Measurements from ENCODE around the gene CFAP68. TPM values are rescaled to one million over a fixed set of nuclear protein-coding genes. Genes with fewer than 3 reads are reported as not detected.
"Not testable (repeated sequence)": the region's sequence is repeated elsewhere in the genome, so short reads cannot be mapped to it uniquely, and the experiment has no call there.

Gene CFAP68
- total RNA-seq, 1 donor from 2014 or later = 11.5 TPM

- intact Hi-C loops (cut with micrococcal nuclease) = loop anchor here (1.0 to 10.0 kb wide), 7 partner anchors 8 to 1903 kb away; partner anchors contain the start of genes BCO2, SDHD, TIMM8B and ZW10
Measured at GRCh38 chr11:111870113-111870512, 9.2 kb upstream of the CFAP68 start.

GRCh38 chr11:111870522-111870885, 8.8 kb upstream of the CFAP68 start:
- intact Hi-C loops (cut with micrococcal nuclease) = loop anchor here (1.0 to 10.0 kb wide), 7 partner anchors 8 to 1902 kb away; partner anchors contain the start of genes BCO2, SDHD, TIMM8B and ZW10

- intact Hi-C loops (cut with micrococcal nuclease) = loop anchor here (1.0 to 10.0 kb wide), 14 partner anchors 7 to 1902 kb away; partner anchors contain the start of genes BCO2, DLAT, NKAPD1 and PIH1D2
Measured at GRCh38 chr11:111870886-111871692, 8.3 kb upstream of the CFAP68 start, which contains the start of gene ALG9. ALG9 (minus strand) TSS chr11:111871581; CDS start chr11:111871482, 99 bp downstream.

- intact Hi-C loops (cut with micrococcal nuclease) = loop anchor here (1.0 to 10.0 kb wide), 13 partner anchors 30 to 1901 kb away; partner anchors contain the start of genes BCO2, DLAT, NKAPD1 and PIH1D2
Measured at GRCh38 chr11:111871693-111872161, 7.6 kb upstream of the CFAP68 start.

GRCh38 chr11:111878385-111878848, 924 bp upstream of the CFAP68 start:
- intact Hi-C loops (cut with micrococcal nuclease) = loop anchor here (1.0 to 10.0 kb wide), 11 partner anchors 8 to 1894 kb away; partner anchors contain the start of genes DLAT, NKAPD1, PIH1D2 and POU2AF1

- intact Hi-C loops (cut with micrococcal nuclease) = loop anchor here (1.0 to 10.0 kb wide), 13 partner anchors 47 to 1893 kb away; partner anchors contain the start of genes DLAT, NKAPD1, PIH1D2 and POU2AF1
Measured at GRCh38 chr11:111879637-111879960, 258 bp downstream of the CFAP68 start.

- intact Hi-C loops (cut with micrococcal nuclease) = no loop called here
Measured at GRCh38 chr11:111882202-111882601, 2.9 kb downstream of the CFAP68 start.

GRCh38 chr11:111885053-111885452, 5.7 kb downstream of the CFAP68 start:
- intact Hi-C loops (cut with micrococcal nuclease) = not testable (repeated sequence)

- intact Hi-C loops (cut with micrococcal nuclease) = no loop called here
Measured at GRCh38 chr11:111886032-111886431, 6.7 kb downstream of the CFAP68 start.

- intact Hi-C loops (cut with micrococcal nuclease) = no loop called here
Measured at GRCh38 chr11:111886844-111887243, 7.5 kb downstream of the CFAP68 start.

- intact Hi-C loops (cut with micrococcal nuclease) = no loop called here
Measured at GRCh38 chr11:111905411-111905810, 26.1 kb downstream of the CFAP68 start.

- intact Hi-C loops (cut with micrococcal nuclease) = no loop called here
Measured at GRCh38 chr11:111906680-111907079, 27.3 kb downstream of the CFAP68 start.

- intact Hi-C loops (cut with micrococcal nuclease) = no loop called here
Measured at GRCh38 chr11:111908639-111909305, 29.4 kb downstream of the CFAP68 start.

- intact Hi-C loops (cut with micrococcal nuclease) = no loop called here
Measured at GRCh38 chr11:111909378-111909777, 30.0 kb downstream of the CFAP68 start.

GRCh38 chr11:111910676-111911562, 31.6 kb downstream of the CFAP68 start:
- intact Hi-C loops (cut with micrococcal nuclease) = no loop called here

GRCh38 chr11:111911563-111912401, 32.4 kb downstream of the CFAP68 start, which contains the start of gene CRYAB:
CRYAB (minus strand) TSS chr11:111911770; CDS start chr11:111911724, 46 bp downstream.
- intact Hi-C loops (cut with micrococcal nuclease) = no loop called here

- intact Hi-C loops (cut with micrococcal nuclease) = no loop called here
Measured at GRCh38 chr11:111912535-111912934, 33.2 kb downstream of the CFAP68 start, which contains the start of gene HSPB2. HSPB2 (plus strand) TSS chr11:111912734; CDS start chr11:111912830, 96 bp downstream.

- intact Hi-C loops (cut with micrococcal nuclease) = no loop called here
Measured at GRCh38 chr11:111913031-111913861, 33.9 kb downstream of the CFAP68 start.

- intact Hi-C loops (cut with micrococcal nuclease) = no loop called here
Measured at GRCh38 chr11:111913997-111914396, 34.7 kb downstream of the CFAP68 start.
